Heart left ventricle (tissue), 13 donors: ENCODE results near the gene GATAD1.

Experiments used
- POLR2A ChIP-seq, 2 donors: fragments of 450-650 bp; IDR thresholded peaks; one replicate each; pipeline ENCODE4 v1.6.1; 2017; ENCODE audit warnings: antibody characterized with exemption in 2 of 2, mild to moderate bottlenecking in 2 of 2, moderate library complexity in 2 of 2
- TF ChIP-seq, protein P1 (sequence below), 12 donors: fragments of 200-600 bp; sonication (generic) in 4 of 12; IDR thresholded peaks; one replicate each; pipeline versions ENCODE4 v1.5.0 to v1.8.0; 2018 to 2022; ENCODE audit warnings: antibody characterized with exemption in 12 of 12, mild to moderate bottlenecking in 5 of 12
- donor health status: ischemic (EF 13 %, LVEDD 7.1; RV severe dilation, severe dysfunction).
- donor health status: DM: no; HTN: yes; CAD: no.
- donor health status: DM: no; HTN: no; CAD: no.
- donor health status: ischemic (EF 25% LVEDD 6.9; RV normal size, moderate dysfunction).
- donor health status: ischemic (EF 25% LVEDD 5.7; RV mildly dilated, moderate dysfunction).
- donor health status: ischemic (EF 35%, LVEDD 5.7; RV mildly dilated, moderate dysfunction).
- donor health status: nonischemic (EF 11% LVEDD 7.7; RV severe dilation, severe dysfunction).
- donor health status: DM: yes; HTN: yes; CAD: no.
- donor health status: PGD.
- donor health status: ischemic (EF 29% LVEDD 5.4; RV normal size, mild dysfunction).
- donor health status: nonischemic (EF 23%, LVEDD 6.1; RV moderate dilation, normal function).

DNA sequence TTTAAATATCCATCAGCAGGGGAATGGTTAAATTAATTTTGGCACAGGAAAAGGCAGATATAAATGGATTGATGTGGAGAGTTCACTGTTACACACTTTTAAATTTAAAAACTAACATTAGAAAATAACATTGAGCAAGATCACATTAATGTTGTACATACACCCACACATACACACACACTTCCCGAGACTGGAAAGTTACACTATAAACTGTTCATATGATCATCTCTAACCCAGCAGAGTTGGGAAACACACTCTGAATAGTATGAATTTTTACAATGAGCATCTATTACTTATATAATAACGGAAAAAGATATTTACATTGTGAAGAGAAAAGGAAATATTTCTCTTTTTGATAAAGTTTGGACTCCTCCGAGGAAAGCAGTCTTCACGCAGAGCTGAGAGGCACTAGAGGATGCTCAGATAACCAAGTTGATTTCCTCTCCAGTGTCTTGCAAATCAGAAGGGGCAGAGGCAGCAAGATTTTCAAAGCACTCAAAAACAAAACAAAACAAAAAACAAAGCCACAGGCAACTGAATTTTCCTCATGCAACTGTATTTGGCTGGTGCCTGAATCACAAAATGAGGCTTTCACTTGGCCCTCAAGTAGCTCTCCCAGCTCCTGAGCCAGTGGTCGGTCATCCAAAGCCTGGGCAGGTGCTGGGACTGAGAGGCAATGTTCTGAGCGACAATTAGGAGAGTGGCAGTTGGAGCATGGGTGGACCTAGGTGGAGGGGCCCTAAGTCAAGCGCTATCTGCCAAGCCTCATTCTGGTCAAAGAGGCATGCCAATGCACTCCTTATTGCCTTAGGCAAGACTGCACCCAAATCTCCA lies 10.5 kb upstream of the GATAD1 start:
- TF ChIP-seq, protein P1, sequence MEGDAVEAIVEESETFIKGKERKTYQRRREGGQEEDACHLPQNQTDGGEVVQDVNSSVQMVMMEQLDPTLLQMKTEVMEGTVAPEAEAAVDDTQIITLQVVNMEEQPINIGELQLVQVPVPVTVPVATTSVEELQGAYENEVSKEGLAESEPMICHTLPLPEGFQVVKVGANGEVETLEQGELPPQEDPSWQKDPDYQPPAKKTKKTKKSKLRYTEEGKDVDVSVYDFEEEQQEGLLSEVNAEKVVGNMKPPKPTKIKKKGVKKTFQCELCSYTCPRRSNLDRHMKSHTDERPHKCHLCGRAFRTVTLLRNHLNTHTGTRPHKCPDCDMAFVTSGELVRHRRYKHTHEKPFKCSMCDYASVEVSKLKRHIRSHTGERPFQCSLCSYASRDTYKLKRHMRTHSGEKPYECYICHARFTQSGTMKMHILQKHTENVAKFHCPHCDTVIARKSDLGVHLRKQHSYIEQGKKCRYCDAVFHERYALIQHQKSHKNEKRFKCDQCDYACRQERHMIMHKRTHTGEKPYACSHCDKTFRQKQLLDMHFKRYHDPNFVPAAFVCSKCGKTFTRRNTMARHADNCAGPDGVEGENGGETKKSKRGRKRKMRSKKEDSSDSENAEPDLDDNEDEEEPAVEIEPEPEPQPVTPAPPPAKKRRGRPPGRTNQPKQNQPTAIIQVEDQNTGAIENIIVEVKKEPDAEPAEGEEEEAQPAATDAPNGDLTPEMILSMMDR (IDR thresholded peaks at IDR 0.05) = no peak
- TF ChIP-seq POLR2A (IDR thresholded peaks at IDR 0.05) = no peak
